T-helper 1 cell (primary cell): ENCODE results near the gene MYH8.

Experiments used
- DNase-seq, 5 donors: peaks; one replicate each; pipeline ENCODE4 v3.0.0-alpha.2; 2012 to 2020

Gene MYH8

DNA sequence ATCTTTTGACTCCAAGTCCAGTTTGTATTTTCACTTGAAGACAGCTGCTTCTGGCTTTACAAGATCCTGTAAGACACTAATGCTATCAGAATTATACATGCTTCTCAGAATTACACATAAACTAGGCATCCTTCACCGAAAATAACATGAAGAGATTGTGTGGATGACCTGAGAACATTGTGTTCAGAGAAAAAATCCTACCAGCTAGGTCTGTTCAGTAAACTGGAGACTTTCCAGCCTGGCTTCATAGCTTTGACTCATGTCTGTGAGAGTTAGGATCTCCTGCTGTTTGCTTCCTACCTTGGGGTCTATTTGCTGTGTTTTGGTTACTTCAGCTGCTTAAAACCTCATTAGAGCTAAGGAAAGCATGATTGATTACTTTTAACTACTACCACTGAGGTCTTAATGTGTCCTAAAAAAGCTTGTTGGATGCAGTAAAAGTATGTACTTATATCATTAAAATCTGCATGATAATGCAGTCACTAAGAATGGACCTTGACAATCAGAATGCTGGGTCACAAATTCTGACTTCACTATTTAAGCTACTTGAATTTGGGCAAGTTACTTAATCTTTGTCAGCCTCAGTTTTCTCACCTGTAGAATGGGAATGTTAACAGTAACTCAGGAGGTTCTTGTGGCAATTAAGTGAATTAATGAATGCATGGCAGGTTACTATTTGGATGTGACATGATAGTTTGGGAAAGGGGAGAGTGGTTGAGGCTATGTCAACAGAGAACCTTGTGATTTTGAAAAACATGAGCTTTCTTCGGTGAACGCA is 40.9 kb downstream of the MYH8 start:
- DNase-seq = no peak

DNA sequence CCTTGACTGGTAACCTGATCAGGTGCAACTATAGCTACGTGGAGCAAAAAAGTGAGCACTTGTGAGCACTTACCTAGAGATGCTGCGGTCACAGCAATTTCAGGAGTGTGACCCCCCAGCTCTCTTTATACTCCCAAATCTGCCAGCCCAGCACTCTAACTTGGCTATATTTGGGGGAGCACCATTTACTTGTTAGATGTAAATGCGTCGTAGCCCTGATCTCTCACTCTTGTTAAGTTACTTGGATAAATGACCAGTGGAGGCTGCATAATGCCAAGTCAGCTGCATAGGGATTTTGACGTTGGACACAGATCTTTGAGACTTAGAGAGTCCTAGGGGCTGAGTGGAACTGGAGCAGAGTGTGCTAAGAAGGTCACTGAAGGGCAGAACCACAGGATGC is 48.8 kb downstream of the MYH8 start, which contains the start of gene MYH13:
TSS of gene MYH13 (minus strand) at position 101 of the 400 bp plus-strand sequence. CDS start 8,476 bp downstream, outside the sequence.
- DNase-seq = no peak

DNA sequence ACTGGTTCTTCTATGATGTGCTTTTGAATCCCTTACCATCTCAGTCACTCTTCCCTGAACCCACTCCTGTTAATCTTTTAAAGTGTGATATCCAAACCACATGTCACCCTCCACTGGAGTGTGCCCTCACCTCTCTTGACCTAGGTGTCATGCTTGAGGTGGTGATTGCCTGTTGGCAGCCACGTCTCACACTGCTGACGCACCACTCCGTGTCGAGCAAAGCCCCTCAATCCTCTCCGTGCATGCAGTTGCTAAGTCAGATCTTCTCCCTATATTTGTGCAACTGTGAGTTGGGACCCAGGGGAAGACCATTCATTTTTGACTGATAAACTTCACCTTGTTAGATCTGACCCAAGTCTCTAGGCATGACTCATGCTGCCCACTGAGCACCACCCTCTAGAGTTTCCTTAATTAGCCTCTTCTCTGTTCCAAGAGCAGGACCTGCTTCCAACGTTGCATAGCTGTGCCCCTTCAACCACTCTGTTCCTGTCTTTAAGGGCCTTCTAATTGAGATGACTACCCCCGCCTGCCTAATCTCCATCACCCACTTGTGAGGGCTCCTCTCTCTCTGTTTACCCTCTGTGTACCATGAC is 51.6 kb downstream of the MYH8 start:
- DNase-seq = no peak

GRCh38 chr17:10369239-10369638 is 52.5 kb downstream of the MYH8 start:
- no peak for DNase-seq

DNA sequence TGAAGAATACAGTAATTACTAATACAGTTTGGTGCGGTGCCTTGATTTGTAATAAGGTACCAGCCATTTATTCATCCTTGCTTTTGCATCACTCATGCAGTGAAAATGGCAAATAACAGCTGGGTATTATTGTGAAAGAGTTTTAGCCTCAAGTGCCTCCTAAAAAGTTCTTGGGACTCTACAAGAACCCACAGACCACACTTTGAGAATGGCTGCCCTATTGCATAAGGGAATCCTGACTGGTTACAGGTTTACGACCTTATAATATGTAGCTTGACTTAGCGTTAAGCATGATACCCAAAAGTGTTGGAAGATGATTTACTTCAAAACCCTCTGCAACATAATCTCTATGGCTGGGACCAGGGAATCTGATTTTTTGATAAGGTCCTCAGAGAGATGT is 53.2 kb downstream of the MYH8 start:
- DNase-seq = no peak

- no peak for DNase-seq
Observed at GRCh38 chr17:10360578-10360977, 61.2 kb downstream of the MYH8 start.

- no peak for DNase-seq
Observed at GRCh38 chr17:10357768-10358167, 64.0 kb downstream of the MYH8 start.

DNA sequence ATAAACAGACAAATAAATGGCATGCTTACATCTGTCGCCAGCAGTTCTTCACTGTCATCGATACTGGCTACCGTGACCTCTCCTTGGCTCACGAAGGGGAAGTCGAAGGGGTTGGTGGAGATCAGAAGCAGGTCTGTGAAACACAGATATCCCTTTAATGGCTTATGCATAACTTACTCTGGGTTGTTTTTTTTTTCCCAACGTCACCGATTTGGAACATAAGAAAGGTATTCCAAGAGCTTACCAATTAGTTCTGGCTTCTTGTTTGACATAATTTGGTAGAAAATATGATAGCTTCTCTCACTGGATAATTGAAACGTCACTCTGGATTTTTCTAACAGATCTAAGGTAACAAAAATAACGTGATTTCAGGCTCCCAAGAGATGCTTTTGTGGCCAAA is 67.1 kb downstream of the MYH8 start:
- no peak for DNase-seq

DNA sequence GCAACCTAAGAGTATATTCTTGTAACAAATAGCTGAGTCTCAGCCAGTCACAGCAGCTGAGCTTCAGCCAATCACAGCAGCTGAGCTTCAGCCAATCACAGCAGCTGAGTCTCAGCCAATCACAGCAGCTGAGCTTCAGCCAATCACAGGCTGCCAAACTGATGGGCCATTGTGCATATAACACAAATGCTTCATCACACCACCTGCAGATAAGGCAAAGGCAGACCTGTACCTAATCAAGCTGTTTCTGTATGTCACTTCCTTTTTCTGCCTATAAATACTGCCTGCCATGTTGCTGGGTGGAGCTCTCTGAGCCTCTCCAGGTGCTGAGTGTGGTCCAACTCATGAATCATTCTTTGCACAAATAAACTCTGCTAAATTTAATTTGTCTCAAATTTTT is 68.9 kb downstream of the MYH8 start:
- no peak for DNase-seq

GRCh38 chr17:10349403-10349802 is 72.3 kb downstream of the MYH8 start:
- DNase-seq = no peak

- DNase-seq = no peak
Observed at GRCh38 chr17:10344816-10345215, 76.9 kb downstream of the MYH8 start.
